MCF 10A (cell line): ENCODE measurements around the gene SLC46A1. TPM values are rescaled to one million over a fixed set of nuclear protein-coding genes. Genes with fewer than 3 reads are reported as not detected.

Source experiments
- BruUV-seq: library from RNA; stranded (reverse); fragments of 400-500 nt; replicated peaks from 2 replicates; lab custom pipeline; 2021; lab: Mats Ljungman, UMichigan
- CTCF ChIA-PET: fragments of 300-600 bp; sonication (Branson Sonifier 250); formaldehyde crosslinking; extraction: SDS; loops from one replicate; lab custom pipeline; 2021; ENCODE audit warnings: antibody characterized with exemption, inconsistent platforms; lab: Yijun Ruan, JAX
- POLR2A ChIA-PET: fragments of 300-600, 350-650 bp; sonication (Branson Sonifier 250); formaldehyde crosslinking; extraction: SDS; loops from one replicate; lab custom pipeline; 2020; ENCODE audit warnings: antibody characterized with exemption, inconsistent platforms; lab: Yijun Ruan, JAX
- DNase-seq: peaks from one replicate; pipeline ENCODE4 v3.0.0-alpha.2; 2018; ENCODE audit not compliant: unreplicated experiment
- H3K27ac Mint-ChIP-seq: one replicate; pipeline ENCODE4 v1.8.0; 2022; ENCODE audit warnings: mild to moderate bottlenecking, low read depth, mixed read lengths; ENCODE audit not compliant: unreplicated experiment
- H3K27me3 Mint-ChIP-seq: one replicate; pipeline ENCODE4 v1.8.0; 2022; ENCODE audit warnings: mixed read lengths; ENCODE audit not compliant: insufficient read depth, unreplicated experiment
- H3K36me3 Mint-ChIP-seq: one replicate; pipeline ENCODE4 v1.8.0; 2022; ENCODE audit warnings: mild to moderate bottlenecking, moderate library complexity, mixed read lengths; ENCODE audit not compliant: insufficient read depth, unreplicated experiment
- H3K4me1 Mint-ChIP-seq: one replicate; pipeline ENCODE4 v1.8.0; 2022; ENCODE audit warnings: mixed read lengths; ENCODE audit not compliant: insufficient read depth, unreplicated experiment
- H3K4me3 Mint-ChIP-seq: one replicate; pipeline ENCODE4 v1.8.0; 2022; ENCODE audit warnings: mild to moderate bottlenecking, moderate library complexity, mixed read lengths; ENCODE audit not compliant: unreplicated experiment
- H3K9me3 Mint-ChIP-seq: one replicate; pipeline ENCODE4 v1.8.0; 2022; ENCODE audit warnings: mixed read lengths; ENCODE audit not compliant: unreplicated experiment
- CTCF ChIP-seq: fragments of 200-600 bp; IDR thresholded peaks from one replicate; pipeline ENCODE4 v1.8.0; 2022; ENCODE audit warnings: antibody characterized with exemption, mild to moderate bottlenecking; ENCODE audit not compliant: unreplicated experiment
- intact Hi-C: fragments of 100-400 bp; cut with micrococcal nuclease; formaldehyde crosslinking; loops from 2 replicates; pipeline ENCODE4 v1.14.1; 2022
- total RNA-seq: library from RNA; stranded (reverse); gene quantifications from 2 replicates; pipeline ENCODE4 v1.2.3, GENCODE V29; 2022

The SLC46A1 gene
- total RNA-seq, 1 experiment from 2014 or later: 18.4 TPM

DNA sequence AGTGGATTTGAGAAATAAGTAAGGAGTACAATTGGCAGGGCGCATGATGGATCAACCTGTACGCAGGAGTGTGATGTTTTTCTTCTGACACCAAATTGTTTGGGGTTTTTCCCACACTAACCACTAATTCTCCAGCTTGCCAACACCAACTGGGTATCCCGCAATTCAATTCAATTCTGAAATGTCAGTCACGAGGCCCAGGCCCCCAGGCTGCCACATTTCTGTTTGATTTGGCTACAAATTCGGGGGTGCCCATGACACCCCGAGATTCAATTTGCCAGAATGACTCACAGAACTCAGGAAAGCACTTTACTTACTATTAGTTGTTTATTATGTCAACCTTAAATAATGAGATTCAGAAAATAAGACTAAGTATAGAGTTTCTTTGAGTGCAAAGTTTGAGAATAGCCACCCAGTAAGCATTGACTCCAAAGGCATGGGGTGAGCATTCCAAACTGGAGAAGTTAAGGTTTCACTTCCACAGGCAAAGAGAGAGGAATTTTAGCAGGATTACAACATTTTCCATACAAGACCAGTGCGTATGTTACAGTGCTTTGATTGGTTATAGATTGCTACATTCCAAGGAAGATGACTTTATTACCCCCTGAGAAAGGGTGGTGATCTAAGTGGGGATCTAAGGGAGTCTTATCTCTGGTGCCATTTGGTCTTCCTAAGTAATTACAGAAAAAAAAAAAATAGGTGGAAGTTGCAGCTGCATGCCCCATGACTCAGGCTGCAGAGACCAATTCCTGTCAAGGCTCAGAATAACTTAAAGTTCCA lies 11.5 kb downstream of the SLC46A1 start:
- Mint-ChIP-seq H3K4me3 (no peak overlapping the region), H3K4me1 (peaks cover 12% of the 10 kb centered on the region), H3K27ac (no peak overlapping the region), H3K9me3 (no peaks in the 10 kb centered on the region), H3K27me3 (no peaks in the 10 kb centered on the region), H3K36me3 (peaks cover 19% of the 10 kb centered on the region)
- no TSS peak for BruUV-seq
- DNase-seq: no peak
- TF ChIP-seq CTCF: no peak
- POLR2A ChIA-PET: interaction anchor here (0.6 to 5.5 kb wide), 10 partner anchors 8 to 157 kb away, joined by 3 to 49 read pairs (median 4); partner anchors contain the start of genes POLDIP2, SLC46A1 and TNFAIP1
- intact Hi-C loops: no loop called here
- CTCF ChIA-PET: interaction anchor here (0.6 to 0.9 kb wide), 4 partner anchors 12 to 100 kb away, joined by 3 to 6 read pairs (median 3); no protein-coding TSS in a partner anchor

GRCh38 chr17:28392491-28392890 lies 13.5 kb downstream of the SLC46A1 start:
- ChIA-PET CTCF (interaction anchor here (1.5 kb wide), 1 partner anchor 10 kb away, joined by 3 read pairs; no protein-coding TSS in a partner anchor), POLR2A (interaction anchor here (1.3 to 1.9 kb wide), 2 partner anchors 12 to 56 kb away, joined by 5 to 8 read pairs; no protein-coding TSS in a partner anchor)
- Mint-ChIP-seq H3K9me3 (no peaks in the 10 kb centered on the region), H3K4me1 (peaks cover 12% of the 10 kb centered on the region), H3K27me3 (no peaks in the 10 kb centered on the region), H3K36me3 (peaks cover 12% of the 10 kb centered on the region), H3K4me3 (no peak overlapping the region), H3K27ac (no peak overlapping the region)
- no peak for TF ChIP-seq CTCF
- BruUV-seq: no TSS peak
- DNase-seq: no peak
- intact Hi-C loops: no loop called here

- Mint-ChIP-seq H3K27me3 (no peaks in the 10 kb centered on the region), H3K27ac (no peak overlapping the region), H3K9me3 (no peaks in the 10 kb centered on the region), H3K4me3 (no peak overlapping the region), H3K36me3 (peaks cover 12% of the 10 kb centered on the region), H3K4me1 (peaks cover 12% of the 10 kb centered on the region)
- intact Hi-C loops: no loop called here
- no peak for TF ChIP-seq CTCF
- ChIA-PET CTCF (interaction anchor here (0.7 to 1.5 kb wide), 4 partner anchors 11 to 151 kb away, joined by 3 to 12 read pairs (median 4); no protein-coding TSS in a partner anchor), POLR2A (interaction anchor here (1.3 to 1.9 kb wide), 2 partner anchors 11 to 55 kb away, joined by 5 to 8 read pairs; no protein-coding TSS in a partner anchor)
- DNase-seq: no peak
- no TSS peak for BruUV-seq
Observed at GRCh38 chr17:28391401-28391800, 14.6 kb downstream of the SLC46A1 start.

- intact Hi-C loops: no loop called here
- no TSS peak for BruUV-seq
- H3K27me3 Mint-ChIP-seq: no peaks in the 10 kb centered on the region
- no peak overlapping the region for H3K27ac Mint-ChIP-seq
- no peak for TF ChIP-seq CTCF
- ChIA-PET CTCF (interaction anchor here (0.7 to 1.5 kb wide), 3 partner anchors 11 to 45 kb away, joined by 3 to 12 read pairs (median 3); no protein-coding TSS in a partner anchor), POLR2A (interaction anchor here (1.9 kb wide), 1 partner anchor 11 kb away, joined by 8 read pairs; no protein-coding TSS in a partner anchor)
- H3K4me3 Mint-ChIP-seq: no peak overlapping the region
- peaks cover 12% of the 10 kb centered on the region for H3K4me1 Mint-ChIP-seq
- H3K36me3 Mint-ChIP-seq: peaks cover 12% of the 10 kb centered on the region
- no peak for DNase-seq
- H3K9me3 Mint-ChIP-seq: no peaks in the 10 kb centered on the region
Observed at GRCh38 chr17:28390984-28391383, 15.0 kb downstream of the SLC46A1 start.
